GM19395 (cell line): Measurements from ENCODE around the gene FOXF2.
"Not testable (repeated sequence)": the region's sequence is repeated elsewhere in the genome, so short reads cannot be mapped to it uniquely, and the experiment has no call there.

Source experiments
- ATAC-seq: cut with Tn5 transposase; IDR thresholded peaks from one replicate; pipeline ENCODE4 v1.9.1; 2021; ENCODE audit warnings: mild to moderate bottlenecking, moderate library complexity; ENCODE audit not compliant: unreplicated experiment

The FOXF2 gene

GRCh38 chr6:1389369-1390132 lies at the start of gene FOXF2:
FOXF2 (plus strand) TSS chr6:1389576; CDS start chr6:1389948, 372 bp downstream.
- no peak for ATAC-seq

- ATAC-seq = no peak
Observed at GRCh38 chr6:1346101-1346500, 43.3 kb upstream of the FOXF2 start.

- ATAC-seq = no peak
Observed at GRCh38 chr6:1346558-1347091, 42.8 kb upstream of the FOXF2 start.

- no peak for ATAC-seq
Observed at GRCh38 chr6:1347161-1347560, 42.2 kb upstream of the FOXF2 start.

- ATAC-seq = no peak
Observed at GRCh38 chr6:1348675-1349074, 40.7 kb upstream of the FOXF2 start.

GRCh38 chr6:1349655-1350054 lies 39.7 kb upstream of the FOXF2 start:
- no peak for ATAC-seq

GRCh38 chr6:1351381-1352008 lies 37.9 kb upstream of the FOXF2 start:
- ATAC-seq = no peak

GRCh38 chr6:1355068-1355467 lies 34.3 kb upstream of the FOXF2 start:
- ATAC-seq = not testable (repeated sequence)

- not testable (repeated sequence) for ATAC-seq
Observed at GRCh38 chr6:1361717-1362116, 27.7 kb upstream of the FOXF2 start.

GRCh38 chr6:1362643-1363042 lies 26.7 kb upstream of the FOXF2 start:
- ATAC-seq = no peak

- no peak for ATAC-seq
Observed at GRCh38 chr6:1363298-1363697, 26.1 kb upstream of the FOXF2 start.

GRCh38 chr6:1363729-1364572 lies 25.4 kb upstream of the FOXF2 start:
- no peak for ATAC-seq

GRCh38 chr6:1364791-1365190 lies 24.6 kb upstream of the FOXF2 start:
- ATAC-seq = no peak

- no peak for ATAC-seq
Observed at GRCh38 chr6:1365686-1366085, 23.7 kb upstream of the FOXF2 start.

GRCh38 chr6:1367771-1368170 lies 21.6 kb upstream of the FOXF2 start:
- no peak for ATAC-seq

- no peak for ATAC-seq
Observed at GRCh38 chr6:1368940-1369339, 20.4 kb upstream of the FOXF2 start.

GRCh38 chr6:1369695-1370094 lies 19.7 kb upstream of the FOXF2 start:
- not testable (repeated sequence) for ATAC-seq

GRCh38 chr6:1371933-1372332 lies 17.4 kb upstream of the FOXF2 start:
- ATAC-seq = no peak

- ATAC-seq = no peak
Observed at GRCh38 chr6:1372690-1373089, 16.7 kb upstream of the FOXF2 start.

GRCh38 chr6:1376653-1377052 lies 12.7 kb upstream of the FOXF2 start:
- no peak for ATAC-seq

GRCh38 chr6:1377526-1377925 lies 11.8 kb upstream of the FOXF2 start:
- no peak for ATAC-seq
